Gastroesophageal sphincter (tissue), 3 donors: Measurements from ENCODE around the gene DDX1.

Experiments used
- CTCF ChIP-seq, 4 experiments: fragments of 200-600 bp in 2 of 4; fragments of 450-650 bp in 2 of 4; sonication (generic) in 1 of 4; IDR thresholded peaks; one replicate each; pipeline ENCODE4 v1.5.1; 2017 to 2019; ENCODE audit warnings: antibody characterized with exemption in 4 of 4, mild to moderate bottlenecking in 2 of 4, moderate library complexity in 2 of 4
- POLR2AphosphoS5 ChIP-seq: sonication (generic); formaldehyde crosslinking; IDR thresholded peaks from one replicate; pipeline ENCODE4 v1.6.1; 2017; ENCODE audit warnings: antibody characterized with exemption

- TF ChIP-seq POLR2AphosphoS5 (no peak), CTCF (IDR thresholded peaks at IDR 0.05) (no peak)
Measured at GRCh38 chr2:15657759-15658158, 66.1 kb downstream of the DDX1 start.
